VCaP (cell line): Measurements from ENCODE around the gene RSAD2.
A peak's percentile ranks its signal among the peaks of the same experiment; 100 is the strongest.

Experiments used
- H3K27ac ChIP-seq: fragments of 450-650 bp; 2 replicates; pipeline ENCODE4 v1.5.1; 2017
- TF ChIP-seq, protein P1 (sequence below): fragments of 450-650 bp; conservative IDR thresholded peaks from 2 replicates; pipeline ENCODE4 v1.5.1; 2017; ENCODE audit warnings: mild to moderate bottlenecking, moderate library complexity

Gene RSAD2, protein sequence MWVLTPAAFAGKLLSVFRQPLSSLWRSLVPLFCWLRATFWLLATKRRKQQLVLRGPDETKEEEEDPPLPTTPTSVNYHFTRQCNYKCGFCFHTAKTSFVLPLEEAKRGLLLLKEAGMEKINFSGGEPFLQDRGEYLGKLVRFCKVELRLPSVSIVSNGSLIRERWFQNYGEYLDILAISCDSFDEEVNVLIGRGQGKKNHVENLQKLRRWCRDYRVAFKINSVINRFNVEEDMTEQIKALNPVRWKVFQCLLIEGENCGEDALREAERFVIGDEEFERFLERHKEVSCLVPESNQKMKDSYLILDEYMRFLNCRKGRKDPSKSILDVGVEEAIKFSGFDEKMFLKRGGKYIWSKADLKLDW

DNA sequence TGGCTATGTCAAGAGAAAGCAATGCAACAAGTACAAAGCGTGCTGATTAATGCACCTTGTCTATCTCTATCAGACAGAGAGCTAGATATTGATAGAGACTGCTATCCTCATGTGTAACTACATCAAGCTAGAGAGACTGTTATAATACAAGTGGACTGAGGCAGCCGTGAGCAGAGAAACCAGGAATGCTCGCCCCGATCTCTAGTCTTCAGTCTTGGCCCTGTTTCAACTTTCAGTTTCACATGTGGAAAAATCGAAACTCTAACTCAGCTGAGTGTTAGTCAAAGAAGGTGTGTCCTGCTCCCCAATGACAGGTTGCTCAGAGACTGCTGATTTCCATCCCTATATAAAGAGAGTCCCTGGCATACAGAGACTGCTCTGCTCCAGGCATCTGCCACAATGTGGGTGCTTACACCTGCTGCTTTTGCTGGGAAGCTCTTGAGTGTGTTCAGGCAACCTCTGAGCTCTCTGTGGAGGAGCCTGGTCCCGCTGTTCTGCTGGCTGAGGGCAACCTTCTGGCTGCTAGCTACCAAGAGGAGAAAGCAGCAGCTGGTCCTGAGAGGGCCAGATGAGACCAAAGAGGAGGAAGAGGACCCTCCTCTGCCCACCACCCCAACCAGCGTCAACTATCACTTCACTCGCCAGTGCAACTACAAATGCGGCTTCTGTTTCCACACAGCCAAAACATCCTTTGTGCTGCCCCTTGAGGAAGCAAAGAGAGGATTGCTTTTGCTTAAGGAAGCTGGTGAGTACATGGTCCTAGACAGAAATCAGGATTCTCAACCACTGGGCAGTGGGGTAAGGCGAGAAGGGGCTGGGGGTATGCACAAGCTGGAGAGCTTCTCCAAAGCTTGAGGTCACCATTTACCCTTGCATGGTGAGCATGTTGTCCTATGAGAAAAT lies at the start of gene RSAD2:
Gene RSAD2 (plus strand): TSS at position 376 of the 903 bp plus-strand sequence. CDS start 24 bp downstream, at position 400.
- peak within 1 kb of the TSS; percentile 44; the same call in 1 of the 2 replicates for H3K27ac ChIP-seq
- TF ChIP-seq, protein P1, sequence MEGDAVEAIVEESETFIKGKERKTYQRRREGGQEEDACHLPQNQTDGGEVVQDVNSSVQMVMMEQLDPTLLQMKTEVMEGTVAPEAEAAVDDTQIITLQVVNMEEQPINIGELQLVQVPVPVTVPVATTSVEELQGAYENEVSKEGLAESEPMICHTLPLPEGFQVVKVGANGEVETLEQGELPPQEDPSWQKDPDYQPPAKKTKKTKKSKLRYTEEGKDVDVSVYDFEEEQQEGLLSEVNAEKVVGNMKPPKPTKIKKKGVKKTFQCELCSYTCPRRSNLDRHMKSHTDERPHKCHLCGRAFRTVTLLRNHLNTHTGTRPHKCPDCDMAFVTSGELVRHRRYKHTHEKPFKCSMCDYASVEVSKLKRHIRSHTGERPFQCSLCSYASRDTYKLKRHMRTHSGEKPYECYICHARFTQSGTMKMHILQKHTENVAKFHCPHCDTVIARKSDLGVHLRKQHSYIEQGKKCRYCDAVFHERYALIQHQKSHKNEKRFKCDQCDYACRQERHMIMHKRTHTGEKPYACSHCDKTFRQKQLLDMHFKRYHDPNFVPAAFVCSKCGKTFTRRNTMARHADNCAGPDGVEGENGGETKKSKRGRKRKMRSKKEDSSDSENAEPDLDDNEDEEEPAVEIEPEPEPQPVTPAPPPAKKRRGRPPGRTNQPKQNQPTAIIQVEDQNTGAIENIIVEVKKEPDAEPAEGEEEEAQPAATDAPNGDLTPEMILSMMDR, result peak; percentile 20; the same call in 1 of the 2 replicates

DNA sequence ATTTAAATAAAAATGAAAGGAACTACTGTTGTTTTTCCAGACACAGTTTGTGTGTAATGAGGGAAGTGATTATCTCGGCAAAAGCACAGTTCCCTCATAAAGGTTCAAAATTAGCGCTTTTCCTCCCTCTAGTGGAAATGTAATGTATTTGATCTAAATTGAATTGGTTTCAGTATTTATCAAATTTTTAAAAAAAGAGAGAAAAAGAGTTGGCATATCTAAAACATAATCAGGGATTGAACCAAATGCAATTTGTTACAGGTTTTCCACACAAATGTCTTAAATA lies 49.3 kb upstream of the RSAD2 start:
- TF ChIP-seq, protein P1, result peak; percentile 70
- H3K27ac ChIP-seq, result peak overlapping the region; percentile 52

DNA sequence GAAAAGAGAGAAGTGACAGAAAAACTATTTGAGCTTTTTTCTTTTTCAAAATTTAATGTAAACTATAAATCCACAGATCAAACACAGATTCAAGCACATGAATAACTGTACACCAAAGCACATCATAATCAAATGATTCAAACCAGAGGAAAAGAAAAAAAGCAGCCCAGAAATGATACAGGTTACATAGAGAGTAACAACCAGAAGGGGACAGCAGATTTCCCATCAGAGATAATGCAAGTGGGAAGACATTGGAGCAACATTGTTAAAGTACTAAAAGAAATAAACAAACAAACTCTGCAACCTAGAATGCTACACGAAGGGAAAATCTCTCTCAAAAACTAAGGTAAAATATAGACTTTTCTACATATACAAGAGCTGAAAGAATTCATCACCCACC lies 46.3 kb upstream of the RSAD2 start:
- TF ChIP-seq, protein P1, result no peak
- no peak overlapping the region for H3K27ac ChIP-seq

DNA sequence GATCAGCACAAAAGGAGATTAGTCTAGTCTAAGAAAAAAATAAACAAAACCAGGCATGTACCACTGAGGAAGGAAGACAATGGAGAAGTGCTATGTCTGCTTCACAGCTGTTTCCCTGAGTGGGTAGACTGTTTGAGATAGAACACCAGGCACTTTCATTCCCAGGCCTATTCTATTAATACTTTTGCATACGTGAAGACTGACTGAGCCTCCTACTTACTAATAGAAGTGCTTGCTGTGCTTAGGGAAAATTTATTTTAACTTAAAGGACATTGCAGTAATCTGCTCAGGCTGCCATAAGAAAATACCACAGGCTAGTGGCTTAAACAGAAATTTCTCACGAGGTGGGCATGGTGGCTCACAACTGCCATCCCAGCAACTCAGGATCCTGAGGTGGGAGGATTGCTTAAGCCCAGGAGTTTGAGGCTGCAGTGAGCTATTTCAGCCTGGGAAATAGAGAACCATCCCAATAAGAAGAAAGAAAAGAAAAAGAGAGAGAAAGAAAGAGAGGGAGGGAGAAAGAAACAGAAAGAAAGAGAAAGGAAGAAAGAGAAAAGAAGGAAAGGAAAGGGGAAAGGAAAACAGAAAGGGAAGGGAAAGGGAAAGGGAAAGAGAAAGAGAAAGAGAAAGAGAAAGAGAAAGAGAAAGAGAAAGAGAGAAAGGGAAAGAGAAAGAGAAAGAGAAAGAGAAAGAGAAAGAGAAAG lies 44.8 kb upstream of the RSAD2 start:
- no peak overlapping the region for H3K27ac ChIP-seq
- TF ChIP-seq, protein P1, result no peak

DNA sequence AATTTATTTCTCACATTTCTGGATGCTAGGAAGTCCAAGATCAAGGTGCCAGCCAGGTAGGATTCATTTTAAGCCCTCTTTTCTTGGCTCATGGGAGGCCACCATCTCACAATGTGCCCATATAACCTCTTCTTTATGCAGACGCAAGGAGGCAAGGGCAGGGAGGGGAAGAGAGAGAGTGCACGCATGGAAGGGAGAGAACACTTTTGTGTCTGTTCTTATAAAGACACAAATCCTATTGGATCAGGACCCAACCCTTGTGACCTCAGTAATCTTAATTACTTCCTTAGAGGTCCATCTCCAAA lies 44.3 kb upstream of the RSAD2 start:
- TF ChIP-seq, protein P1, result no peak

DNA sequence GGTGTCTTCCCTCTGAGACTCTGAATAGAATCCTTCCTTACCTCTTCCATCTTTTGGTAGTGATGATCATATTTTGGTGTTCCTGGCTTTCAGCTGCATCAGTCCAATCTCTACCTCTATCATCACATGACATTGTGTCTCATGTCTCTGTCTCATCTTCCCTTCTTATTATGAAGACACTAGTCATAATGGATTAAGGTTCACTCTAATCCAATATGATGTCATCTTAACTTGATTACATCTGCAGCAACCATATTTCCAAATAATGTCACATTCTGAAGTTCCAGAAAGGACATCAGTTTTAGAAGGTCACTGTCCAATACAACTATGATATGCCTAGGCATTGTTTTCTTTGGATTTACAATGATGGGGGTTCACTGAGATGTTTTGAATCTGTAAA lies 43.4 kb upstream of the RSAD2 start:
- TF ChIP-seq, protein P1, result no peak
- no peak overlapping the region for H3K27ac ChIP-seq

More for the DNA sequence above, 44.3 kb upstream of the RSAD2 start:
- H3K27ac ChIP-seq, result no peak overlapping the region

DNA sequence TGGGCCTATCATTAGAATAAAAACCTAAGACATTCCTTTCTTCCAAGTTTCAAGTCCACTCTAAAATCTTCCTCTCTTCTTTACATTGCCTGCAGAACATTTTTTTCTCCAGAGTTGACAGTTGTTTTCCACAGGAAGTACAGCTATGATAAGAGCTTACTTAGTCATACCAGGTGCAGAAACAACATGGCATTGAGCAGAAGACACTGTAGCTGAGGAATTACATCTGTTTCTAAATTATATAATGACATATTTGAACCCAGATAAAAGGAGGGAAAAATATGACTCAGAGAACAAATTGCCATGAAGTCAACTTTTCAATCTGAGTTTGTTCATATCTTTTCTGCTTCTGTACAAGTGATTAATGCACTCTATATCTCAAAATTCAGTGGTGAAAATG lies 42.1 kb upstream of the RSAD2 start:
- TF ChIP-seq, protein P1, result no peak
- no peak overlapping the region for H3K27ac ChIP-seq
